Fibroblast of lung (primary cell): Measurements from ENCODE around the gene TMEM163.

Source experiments
- EZH2 ChIP-seq: IDR thresholded peaks from 2 replicates; pipeline ENCODE4 v1.5.1; 2012; ENCODE audit warnings: low read length, control low read depth, mild to moderate bottlenecking; ENCODE audit errors: missing control alignments
- TF ChIP-seq, protein P1 (sequence below), 2 donors: IDR thresholded peaks in 1 of 2; conservative IDR thresholded peaks in 1 of 2; 1 replicate in 1 of 2; 2 replicates in 1 of 2; pipeline ENCODE4 v1.5.1; 2011 to 2012; ENCODE audit warnings: low read length in 2 of 2, control low read depth in 1 of 2, inconsistent platforms in 1 of 2, low read depth in 1 of 2, mild to moderate bottlenecking in 1 of 2

DNA sequence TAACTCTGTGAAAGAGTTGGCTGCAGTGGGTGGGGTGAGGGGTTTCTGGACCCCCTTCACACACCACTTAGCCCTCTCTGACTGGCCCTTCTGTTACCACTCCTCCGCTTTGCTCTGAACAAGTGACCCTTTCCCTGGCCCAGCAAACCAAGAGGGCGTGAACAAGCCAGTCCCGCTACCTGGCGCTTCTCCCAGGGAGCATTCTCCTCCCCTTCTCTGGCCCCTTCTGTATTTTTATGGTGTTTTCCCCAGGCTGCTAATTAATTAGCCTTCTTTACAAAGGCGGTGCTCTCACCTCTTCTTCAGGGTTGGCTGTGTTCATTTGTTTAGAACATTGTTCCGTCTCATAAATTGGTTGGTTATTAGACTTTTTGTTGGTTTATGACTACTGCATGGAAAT is 284.8 kb downstream of the TMEM163 start:
- TF ChIP-seq, protein P1, sequence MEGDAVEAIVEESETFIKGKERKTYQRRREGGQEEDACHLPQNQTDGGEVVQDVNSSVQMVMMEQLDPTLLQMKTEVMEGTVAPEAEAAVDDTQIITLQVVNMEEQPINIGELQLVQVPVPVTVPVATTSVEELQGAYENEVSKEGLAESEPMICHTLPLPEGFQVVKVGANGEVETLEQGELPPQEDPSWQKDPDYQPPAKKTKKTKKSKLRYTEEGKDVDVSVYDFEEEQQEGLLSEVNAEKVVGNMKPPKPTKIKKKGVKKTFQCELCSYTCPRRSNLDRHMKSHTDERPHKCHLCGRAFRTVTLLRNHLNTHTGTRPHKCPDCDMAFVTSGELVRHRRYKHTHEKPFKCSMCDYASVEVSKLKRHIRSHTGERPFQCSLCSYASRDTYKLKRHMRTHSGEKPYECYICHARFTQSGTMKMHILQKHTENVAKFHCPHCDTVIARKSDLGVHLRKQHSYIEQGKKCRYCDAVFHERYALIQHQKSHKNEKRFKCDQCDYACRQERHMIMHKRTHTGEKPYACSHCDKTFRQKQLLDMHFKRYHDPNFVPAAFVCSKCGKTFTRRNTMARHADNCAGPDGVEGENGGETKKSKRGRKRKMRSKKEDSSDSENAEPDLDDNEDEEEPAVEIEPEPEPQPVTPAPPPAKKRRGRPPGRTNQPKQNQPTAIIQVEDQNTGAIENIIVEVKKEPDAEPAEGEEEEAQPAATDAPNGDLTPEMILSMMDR (conservative IDR thresholded peaks at IDR 0.05 in 1 of 2, IDR thresholded peaks at IDR 0.05 in 1 of 2; ENCODE audit: low read depth in 1 of 2, low read length in 2 of 2), result no peak
- no peak for TF ChIP-seq EZH2
